Measurements from ENCODE around the gene MARK1.

The MARK1 gene

DNA sequence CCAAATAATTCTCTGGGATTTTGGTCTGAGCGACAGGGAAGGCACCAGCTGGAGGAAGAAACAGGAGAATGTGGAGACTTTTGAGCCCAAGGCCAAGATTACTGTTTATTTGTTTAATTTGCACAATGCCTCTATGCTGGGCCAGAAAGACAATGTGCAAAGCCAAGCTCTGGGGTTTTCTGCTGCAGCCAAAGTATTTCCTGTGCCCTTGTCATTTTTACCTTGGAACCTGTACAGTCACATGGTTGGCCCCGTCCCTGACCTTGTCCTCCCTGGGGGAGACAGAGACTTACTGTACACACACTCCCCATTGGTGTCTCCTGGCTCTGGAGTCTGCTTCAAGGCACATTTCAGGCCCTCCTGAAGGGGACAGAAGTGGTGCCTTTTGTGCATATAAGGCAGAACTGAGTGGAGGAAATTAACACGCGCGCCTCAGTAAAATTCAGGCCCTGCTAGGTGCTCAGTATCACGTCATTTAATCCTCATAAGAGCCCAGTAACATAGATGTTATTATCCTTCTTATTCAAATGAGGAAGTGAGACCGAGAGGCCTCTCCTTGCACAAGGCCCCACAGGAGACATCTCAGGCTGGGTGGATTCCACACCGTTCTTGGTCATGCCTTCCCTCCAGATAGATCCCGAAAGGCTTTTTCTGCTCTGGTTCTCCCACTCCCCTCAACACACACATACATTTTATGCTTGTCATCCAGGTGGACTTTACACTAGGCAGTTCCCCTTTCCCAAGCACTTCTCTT, 183.3 kb downstream of the MARK1 start:
- DNase-seq (ENCODE audit: low spot score): no peak
